Spinal cord (tissue), 10 donors: Measurements from ENCODE around the gene CAB39. TPM values are rescaled to one million over a fixed set of nuclear protein-coding genes. Genes with fewer than 3 reads are reported as not detected.
A peak's percentile ranks its signal among the peaks of the same experiment; 100 is the strongest.

Experiments used
- DNase-seq, 6 donors: peaks; one replicate each; pipeline versions ENCODE4 v3.0.0 to v3.0.0-alpha.2; 2013 to 2015; ENCODE audit warnings: low spot score in 6 of 6, low read depth in 4 of 6
- H3K27ac ChIP-seq: one replicate; pipeline ENCODE4 v1.5.1; 2013; ENCODE audit warnings: low read depth, low read length, control low read depth
- H3K27me3 ChIP-seq: one replicate; pipeline ENCODE4 v1.6.1; 2013; ENCODE audit warnings: low read length; ENCODE audit not compliant: control insufficient read depth, insufficient read depth
- H3K36me3 ChIP-seq: one replicate; pipeline ENCODE4 v1.6.1; 2013; ENCODE audit warnings: low read length; ENCODE audit not compliant: control insufficient read depth, insufficient read depth
- H3K4me1 ChIP-seq: one replicate; pipeline ENCODE4 v1.6.1; 2013; ENCODE audit warnings: low read length; ENCODE audit not compliant: control insufficient read depth, insufficient read depth
- H3K4me3 ChIP-seq: one replicate; pipeline ENCODE4 v1.5.1; 2013; ENCODE audit warnings: low read depth, low read length, control low read depth
- H3K9me3 ChIP-seq: one replicate; pipeline ENCODE4 v1.6.1; 2013; ENCODE audit warnings: low read length; ENCODE audit not compliant: control insufficient read depth, insufficient read depth
- WGBS: methylation state at CpG from one replicate; pipeline ENCODE4 v1.1.5; 2013; ENCODE audit warnings: missing lambda C conversion rate; ENCODE audit not compliant: insufficient coverage; 5-methylcytosine and 5-hydroxymethylcytosine counted together
- polyA plus RNA-seq, 2 donors: library from polyadenylated mRNA; unstranded; fragments of 120-200 nt; gene quantifications; one replicate each; pipeline ENCODE4 v1.2.1, GENCODE V29; 2013; ENCODE audit not compliant: insufficient read length in 2 of 2
- total RNA-seq, 2 donors: library from RNA; depleted of rRNA in 1 of 2; stranded (reverse); fragments of 120-200 nt in 1 of 2; fragments of >200 nt in 1 of 2; gene quantifications; one replicate each; pipeline versions ENCODE4 v1.2.3 to v1.2.4, GENCODE V29; 2013 to 2014
- donor health status: healthy.

CAB39 gene
- total and polyA plus RNA-seq, 4 donors: 65.4 to 119 (median 86.1) TPM

GRCh38 chr2:230669386-230669950 is 43.2 kb upstream of the CAB39 start:
- Histone ChIP-seq H3K27me3 (no peaks in the 10 kb centered on the region), H3K4me1 (no peaks in the 10 kb centered on the region), H3K36me3 (no peaks in the 10 kb centered on the region), H3K27ac (no peak overlapping the region), H3K4me3 (no peak overlapping the region), H3K9me3 (no peaks in the 10 kb centered on the region)
- 64% methylated on average over 7 of the region's 8 CpGs for WGBS
- peak in 1 of 6 donors; percentile 16 for DNase-seq

- WGBS: 20% methylated on average over 1 of the region's 4 CpGs
- Histone ChIP-seq H3K4me1 (no peaks in the 10 kb centered on the region), H3K36me3 (no peaks in the 10 kb centered on the region), H3K27ac (no peak overlapping the region), H3K27me3 (no peaks in the 10 kb centered on the region), H3K4me3 (no peak overlapping the region), H3K9me3 (no peaks in the 10 kb centered on the region)
- no peak for DNase-seq
These were observed 41.5 kb upstream of the CAB39 start for GRCh38 chr2:230671117-230671516.

DNA sequence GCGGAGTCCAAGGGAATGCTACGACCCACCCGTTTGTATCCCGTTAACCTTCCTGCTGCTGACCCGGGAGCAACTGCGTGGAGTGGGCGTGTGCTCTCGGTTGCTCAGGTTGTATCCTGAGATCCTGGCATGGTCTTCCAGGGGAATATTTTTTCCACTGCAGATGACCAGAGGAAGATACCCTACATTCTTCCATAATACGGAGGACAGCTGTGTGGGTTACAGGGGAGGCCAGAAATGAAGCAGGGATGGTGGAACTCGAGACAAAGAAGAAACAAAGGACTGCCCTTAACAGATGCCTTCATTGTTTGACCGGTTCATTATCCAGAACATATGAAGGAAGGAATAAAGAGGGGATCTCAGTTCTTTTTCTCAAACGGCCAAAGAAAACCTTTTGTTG is 39.8 kb upstream of the CAB39 start:
- 76% methylated on average over 8 of the region's 12 CpGs for WGBS
- no peak overlapping the region for H3K27ac ChIP-seq
- H3K4me1 ChIP-seq: no peaks in the 10 kb centered on the region
- no peaks in the 10 kb centered on the region for H3K27me3 ChIP-seq
- no peak for DNase-seq
- no peaks in the 10 kb centered on the region for H3K9me3 ChIP-seq
- H3K36me3 ChIP-seq: no peaks in the 10 kb centered on the region
- no peak overlapping the region for H3K4me3 ChIP-seq

GRCh38 chr2:230674401-230674800 is 38.2 kb upstream of the CAB39 start:
- 79% methylated on average over 2 of the region's 2 CpGs for WGBS
- no peak overlapping the region for H3K4me3 ChIP-seq
- no peaks in the 10 kb centered on the region for H3K27me3 ChIP-seq
- DNase-seq: no peak
- no peak overlapping the region for H3K27ac ChIP-seq
- no peaks in the 10 kb centered on the region for H3K36me3 ChIP-seq
- H3K4me1 ChIP-seq: no peaks in the 10 kb centered on the region
- H3K9me3 ChIP-seq: no peaks in the 10 kb centered on the region

- no peaks in the 10 kb centered on the region for H3K9me3 ChIP-seq
- H3K27ac ChIP-seq: no peak overlapping the region
- H3K4me3 ChIP-seq: no peak overlapping the region
- H3K4me1 ChIP-seq: no peaks in the 10 kb centered on the region
- DNase-seq: no peak
- WGBS: 91% methylated on average over 5 of the region's 5 CpGs
- H3K27me3 ChIP-seq: no peaks in the 10 kb centered on the region
- H3K36me3 ChIP-seq: no peaks in the 10 kb centered on the region
These were observed 37.5 kb upstream of the CAB39 start for GRCh38 chr2:230674966-230675672.

GRCh38 chr2:230676546-230676945 is 36.1 kb upstream of the CAB39 start:
- DNase-seq: no peak
- no peak overlapping the region for H3K4me3 ChIP-seq
- H3K4me1 ChIP-seq: no peaks in the 10 kb centered on the region
- no peaks in the 10 kb centered on the region for H3K27me3 ChIP-seq
- WGBS: 40% methylated on average over 1 of the region's 4 CpGs
- H3K27ac ChIP-seq: no peak overlapping the region
- H3K9me3 ChIP-seq: no peaks in the 10 kb centered on the region
- no peaks in the 10 kb centered on the region for H3K36me3 ChIP-seq

DNA sequence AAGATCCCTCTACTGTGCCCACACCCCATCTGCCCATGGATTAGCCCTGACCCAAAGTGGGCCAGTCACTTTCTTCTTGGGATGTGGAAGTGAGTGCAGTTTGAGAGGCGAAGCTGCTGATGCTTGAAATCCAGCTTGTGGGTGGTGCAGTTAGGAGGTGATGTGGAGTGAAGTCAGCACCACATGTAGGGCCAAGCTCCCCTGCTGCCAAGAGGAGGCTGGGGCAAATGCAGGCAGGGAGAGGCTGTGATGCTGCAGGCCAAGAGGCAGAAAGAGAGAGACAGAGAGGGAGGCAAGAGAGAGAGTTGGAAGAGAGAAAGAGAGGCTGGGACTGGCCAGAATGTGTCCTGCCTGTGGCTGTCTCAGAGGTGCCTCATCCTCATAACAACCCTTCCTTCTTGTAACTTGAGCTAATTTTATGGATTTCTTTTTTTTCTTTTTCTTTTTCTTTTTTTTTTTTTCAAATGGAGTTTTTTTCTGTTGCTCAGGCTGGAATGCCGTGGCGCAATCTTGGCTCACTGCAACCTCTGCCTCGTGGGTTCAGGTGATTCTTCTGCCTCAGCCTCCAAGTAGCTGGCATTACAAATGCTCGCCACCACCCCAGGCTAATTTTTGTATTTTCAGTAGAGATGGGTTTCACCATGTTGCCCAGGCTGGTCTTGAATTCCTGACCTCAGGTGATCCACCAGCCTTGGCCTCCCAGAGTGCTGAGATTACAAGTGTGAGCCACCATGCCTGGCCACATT is 35.3 kb upstream of the CAB39 start:
- 100% methylated on average over 1 of the region's 5 CpGs for WGBS
- H3K4me3 ChIP-seq: no peak overlapping the region
- no peaks in the 10 kb centered on the region for H3K36me3 ChIP-seq
- H3K27me3 ChIP-seq: no peaks in the 10 kb centered on the region
- H3K4me1 ChIP-seq: no peaks in the 10 kb centered on the region
- DNase-seq: no peak
- H3K27ac ChIP-seq: no peak overlapping the region
- H3K9me3 ChIP-seq: no peaks in the 10 kb centered on the region

GRCh38 chr2:230678018-230678417 is 34.6 kb upstream of the CAB39 start:
- no peak overlapping the region for H3K27ac ChIP-seq
- H3K27me3 ChIP-seq: no peaks in the 10 kb centered on the region
- no peaks in the 10 kb centered on the region for H3K4me1 ChIP-seq
- DNase-seq: no peak
- no CpG with 5 or more reads among the region's 1 CpG for WGBS
- no peaks in the 10 kb centered on the region for H3K9me3 ChIP-seq
- no peaks in the 10 kb centered on the region for H3K36me3 ChIP-seq
- H3K4me3 ChIP-seq: no peak overlapping the region

DNA sequence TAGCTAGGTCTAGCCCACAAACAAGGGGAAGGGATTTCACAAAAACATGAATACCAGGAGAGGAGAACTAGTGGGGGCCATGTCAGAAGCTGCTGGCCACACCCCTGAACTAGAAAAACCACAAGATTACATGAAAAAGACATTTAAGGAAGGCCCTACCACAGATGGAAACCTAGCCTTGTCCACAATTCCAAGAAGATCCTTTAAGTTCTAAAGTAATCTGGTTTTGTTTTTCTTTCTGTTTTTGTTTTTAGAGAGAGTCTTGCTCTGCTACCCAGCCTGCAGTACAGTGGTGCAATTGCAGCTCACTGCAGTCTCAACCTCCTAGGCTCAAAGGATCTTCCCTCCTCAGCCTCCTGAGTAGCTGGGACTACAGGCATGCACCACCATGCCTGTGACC is 34.2 kb upstream of the CAB39 start:
- DNase-seq: no peak
- Histone ChIP-seq H3K27ac (no peak overlapping the region), H3K36me3 (no peaks in the 10 kb centered on the region), H3K27me3 (no peaks in the 10 kb centered on the region), H3K9me3 (no peaks in the 10 kb centered on the region), H3K4me3 (no peak overlapping the region), H3K4me1 (no peaks in the 10 kb centered on the region)
